ENCODE results near the gene KRT34. TPM values are rescaled to one million over a fixed set of nuclear protein-coding genes. Genes with fewer than 3 reads are reported as not detected.

Gene KRT34
- total RNA-seq, 1 donor from 2014 or later, result not detected

GRCh38 chr17:41402161-41402560, 20.1 kb upstream of the KRT34 start:
- Histone ChIP-seq H2AFZ (ENCODE audit: low read depth, low read length) (no peak overlapping the region), H3K27ac (ENCODE audit: low read depth, low read length) (peak overlapping the region; percentile 67), H3K36me3 (ENCODE audit: insufficient read depth, low read length) (no peaks in the 10 kb centered on the region), H4K20me1 (ENCODE audit: insufficient read depth, low read length) (no peaks in the 10 kb centered on the region), H3K4me1 (ENCODE audit: insufficient read depth, low read length) (peaks cover 36% of the 10 kb centered on the region), H3K27me3 (ENCODE audit: insufficient read depth, low read length) (no peaks in the 10 kb centered on the region), H3K4me2 (ENCODE audit: low read length) (peak overlapping the region; percentile 27), H3K79me2 (ENCODE audit: insufficient read depth, low read length) (no peaks in the 10 kb centered on the region), H3K4me3 (ENCODE audit: insufficient read depth, low read depth, low read length) (no peak overlapping the region), H3K9ac (ENCODE audit: low read length) (peak overlapping the region; percentile 30), H3K9me3 (ENCODE audit: insufficient read depth, low read depth, low read length) (no peaks in the 10 kb centered on the region)
- Mint-ChIP-seq H3K27me3 (ENCODE audit: low read depth, unreplicated experiment) (peaks cover 5% of the 10 kb centered on the region), H3K27ac (ENCODE audit: unreplicated experiment) (peak overlapping the region; percentile 56), H3K4me3 (ENCODE audit: unreplicated experiment) (no peak overlapping the region), H3K9me3 (ENCODE audit: unreplicated experiment) (peaks cover 3% of the 10 kb centered on the region), H3K4me1 (ENCODE audit: low read depth, unreplicated experiment) (peaks cover 31% of the 10 kb centered on the region), H3K36me3 (ENCODE audit: low read depth, unreplicated experiment) (no peaks in the 10 kb centered on the region)
- no peak for TF ChIP-seq EZH2 (IDR thresholded peaks at IDR 0.05; ENCODE audit: insufficient read depth, low read length)
- TF ChIP-seq CTCF (IDR thresholded peaks at IDR 0.05; ENCODE audit: insufficient read depth, low read depth, low read length), result no peak
- FAIRE-seq, result no peak
- peak; percentile 77 for DNase-seq (ENCODE audit: low read depth)

GRCh38 chr17:41396996-41397660, 15.0 kb upstream of the KRT34 start, which contains the start of gene KRT31:
TSS of gene KRT31 (minus strand) at chr17:41397608. CDS start at chr17:41397539, 69 bp downstream.
- Histone ChIP-seq H3K4me1 (ENCODE audit: insufficient read depth, low read length) (peaks cover 13% of the 10 kb centered on the region), H3K4me3 (ENCODE audit: insufficient read depth, low read depth, low read length) (no peak within 1 kb of the TSS), H3K36me3 (ENCODE audit: insufficient read depth, low read length) (no peaks in the 10 kb centered on the region), H4K20me1 (ENCODE audit: insufficient read depth, low read length) (no peaks in the 10 kb centered on the region), H3K9ac (ENCODE audit: low read length) (no peak within 1 kb of the TSS), H3K27me3 (ENCODE audit: insufficient read depth, low read length) (no peaks in the 10 kb centered on the region), H2AFZ (ENCODE audit: low read depth, low read length) (no peak within 1 kb of the TSS), H3K4me2 (ENCODE audit: low read length) (no peak within 1 kb of the TSS), H3K9me3 (ENCODE audit: insufficient read depth, low read depth, low read length) (no peaks in the 10 kb centered on the region), H3K27ac (ENCODE audit: low read depth, low read length) (no peak within 1 kb of the TSS), H3K79me2 (ENCODE audit: insufficient read depth, low read length) (no peaks in the 10 kb centered on the region)
- Mint-ChIP-seq H3K27me3 (ENCODE audit: low read depth, unreplicated experiment) (peaks cover 8% of the 10 kb centered on the region), H3K4me3 (ENCODE audit: unreplicated experiment) (no peak within 1 kb of the TSS), H3K27ac (ENCODE audit: unreplicated experiment) (no peak within 1 kb of the TSS), H3K36me3 (ENCODE audit: low read depth, unreplicated experiment) (no peaks in the 10 kb centered on the region), H3K9me3 (ENCODE audit: unreplicated experiment) (peaks cover 6% of the 10 kb centered on the region), H3K4me1 (ENCODE audit: low read depth, unreplicated experiment) (peaks cover 17% of the 10 kb centered on the region)
- no peak for DNase-seq (ENCODE audit: low read depth)
- no peak for FAIRE-seq
- TF ChIP-seq EZH2 (IDR thresholded peaks at IDR 0.05; ENCODE audit: insufficient read depth, low read length) (no peak), CTCF (IDR thresholded peaks at IDR 0.05; ENCODE audit: insufficient read depth, low read depth, low read length) (no peak)

GRCh38 chr17:41396340-41396739, 14.2 kb upstream of the KRT34 start:
- H3K4me1 ChIP-seq (ENCODE audit: insufficient read depth, low read length), result peaks cover 10% of the 10 kb centered on the region
- no peak overlapping the region for H3K9ac ChIP-seq (ENCODE audit: low read length)
- H3K27ac ChIP-seq (ENCODE audit: low read depth, low read length), result no peak overlapping the region
- no peak overlapping the region for H3K4me2 ChIP-seq (ENCODE audit: low read length)
- H3K9me3 ChIP-seq (ENCODE audit: insufficient read depth, low read depth, low read length), result no peaks in the 10 kb centered on the region
- Mint-ChIP-seq H3K9me3 (ENCODE audit: unreplicated experiment) (peaks cover 6% of the 10 kb centered on the region), H3K4me3 (ENCODE audit: unreplicated experiment) (no peak overlapping the region), H3K4me1 (ENCODE audit: low read depth, unreplicated experiment) (peaks cover 17% of the 10 kb centered on the region), H3K27me3 (ENCODE audit: low read depth, unreplicated experiment) (peaks cover 8% of the 10 kb centered on the region), H3K36me3 (ENCODE audit: low read depth, unreplicated experiment) (no peaks in the 10 kb centered on the region), H3K27ac (ENCODE audit: unreplicated experiment) (no peak overlapping the region)
- no peak overlapping the region for H2AFZ ChIP-seq (ENCODE audit: low read depth, low read length)
- FAIRE-seq (no peak), DNase-seq (ENCODE audit: low read depth) (no peak)
- no peaks in the 10 kb centered on the region for H3K79me2 ChIP-seq (ENCODE audit: insufficient read depth, low read length)
- TF ChIP-seq EZH2 (IDR thresholded peaks at IDR 0.05; ENCODE audit: insufficient read depth, low read length) (no peak), CTCF (IDR thresholded peaks at IDR 0.05; ENCODE audit: insufficient read depth, low read depth, low read length) (no peak)
- no peaks in the 10 kb centered on the region for H3K27me3 ChIP-seq (ENCODE audit: insufficient read depth, low read length)
- H4K20me1 ChIP-seq (ENCODE audit: insufficient read depth, low read length), result no peaks in the 10 kb centered on the region
- H3K36me3 ChIP-seq (ENCODE audit: insufficient read depth, low read length), result no peaks in the 10 kb centered on the region
- no peak overlapping the region for H3K4me3 ChIP-seq (ENCODE audit: insufficient read depth, low read depth, low read length)

Data from astrocyte (in vitro differentiated cells and primary cell).